Heart right ventricle (tissue), 16 donors: ENCODE measurements around the gene CCDC116. TPM values are rescaled to one million over a fixed set of nuclear protein-coding genes. Genes with fewer than 3 reads are reported as not detected.
"Not testable (repeated sequence)": the region's sequence is repeated elsewhere in the genome, so short reads cannot be mapped to it uniquely, and the experiment has no call there.

ENCODE experiments used
- ATAC-seq, 8 donors: fragments of 200-7000 bp; cut with Tn5 transposase; one replicate each; pipeline ENCODE4 v1.9.1; 2020; ENCODE audit warnings: mild to moderate bottlenecking in 8 of 8, moderate library complexity in 8 of 8, moderate number of reproducible peaks in 1 of 8
- DNase-seq, 2 donors: peaks; one replicate each; pipeline ENCODE4 v3.0.0-alpha.2; 2020
- H3K27ac ChIP-seq, 10 donors: fragments of 200-600 bp; sonication (generic) in 2 of 10; one replicate each; pipeline versions ENCODE4 v1.5.0 to v1.8.0; 2020 to 2022; ENCODE audit warnings: mild to moderate bottlenecking in 3 of 10
- H3K27me3 ChIP-seq, 7 donors: fragments of 200-600 bp; one replicate each; pipeline ENCODE4 v1.8.0; 2021 to 2022; ENCODE audit warnings: mild to moderate bottlenecking in 2 of 7
- H3K36me3 ChIP-seq, 9 donors: fragments of 200-600 bp; sonication (generic) in 1 of 9; one replicate each; pipeline versions ENCODE4 v1.5.0 to v1.8.0; 2020 to 2022; ENCODE audit warnings: mild to moderate bottlenecking in 2 of 9
- H3K4me1 ChIP-seq, 9 donors: fragments of 200-600 bp; sonication (generic) in 1 of 9; one replicate each; pipeline versions ENCODE4 v1.5.0 to v1.8.0; 2020 to 2022; ENCODE audit warnings: mild to moderate bottlenecking in 4 of 9
- H3K4me3 ChIP-seq, 10 donors: fragments of 200-600 bp; sonication (generic) in 2 of 10; one replicate each; pipeline versions ENCODE4 v1.5.0 to v1.8.0; 2020 to 2022; ENCODE audit warnings: mild to moderate bottlenecking in 7 of 10, moderate library complexity in 2 of 10
- H3K9me3 ChIP-seq, 11 donors: fragments of 200-600 bp in 10 of 11; sonication (generic) in 2 of 11; one replicate each; pipeline versions ENCODE4 v1.5.0 to v1.8.0; 2013 to 2022; ENCODE audit warnings: mild to moderate bottlenecking in 2 of 11, control low read depth in 1 of 11, moderate library complexity in 1 of 11
- whole genome bisulfite sequencing, 2 donors: extraction: QIAGEN DNeasy Blood & Tissue Kit; methylation state at CpG; one replicate each; pipeline ENCODE4 v1.1.7; 2013; ENCODE audit warnings: inconsistent platforms in 1 of 2; 5-methylcytosine and 5-hydroxymethylcytosine counted together
- intact Hi-C, 10 donors: fragments of 100-400 bp; cut with DNase I; formaldehyde crosslinking; loops; one replicate each; pipeline versions ENCODE4 v1.11.1 to v1.14.2; 2022
- polyA plus RNA-seq, 2 donors: library from polyadenylated mRNA; stranded (reverse); fragments of 200-250 nt; gene quantifications; one replicate each; pipeline ENCODE4 v1.2.3, GENCODE V29; 2013
- total RNA-seq, 10 donors: library from RNA; stranded (reverse); fragmentation: NEBNext Ultra II Directional in 3 of 10; extraction: Animal tissue kit (Norgen Biotek cat#: 25700) in 3 of 10; gene quantifications; one replicate each; pipeline versions ENCODE4 v1.2.1 to v1.2.4, GENCODE V29; 2021 to 2023
- TF ChIP-seq, protein P1 (sequence below), 9 donors: fragments of 200-600 bp; sonication (generic) in 2 of 9; IDR thresholded peaks; one replicate each; pipeline versions ENCODE4 v1.5.0 to v1.8.0; 2021 to 2022; ENCODE audit warnings: antibody characterized with exemption in 9 of 9, mild to moderate bottlenecking in 5 of 9, moderate library complexity in 1 of 9
- donor health status: Arrhythmogenic right ventricular cardiomyopathy.
- donor health status: ischemic (EF 13 %, LVEDD 7.1; RV severe dilation, severe dysfunction).
- donor health status: healthy with polysubstance abuse.
- donor health status: DM: no; HTN: yes; CAD: no.
- donor health status: DM: no; HTN: no; CAD: no.
- donor health status: ischemic (EF 25% LVEDD 6.9; RV normal size, moderate dysfunction).
- donor health status: ischemic (EF 25% LVEDD 5.7; RV mildly dilated, moderate dysfunction).
- donor health status: healthy.
- donor health status: DM: yes; HTN: yes; CAD: no.
- donor health status: Ischemic cardiomyopathy.
- donor health status: ischemic (EF 35%, LVEDD 5.7; RV mildly dilated, moderate dysfunction).
- donor health status: nonischemic (EF 11% LVEDD 7.7; RV severe dilation, severe dysfunction).
- donor health status: DM: yes; HTN: yes; CAD: no.
- donor health status: PGD.
- donor health status: ischemic (EF 29% LVEDD 5.4; RV normal size, mild dysfunction).
- donor health status: nonischemic (EF 23%, LVEDD 6.1; RV moderate dilation, normal function).

Gene CCDC116
- total and polyA plus RNA-seq, 12 donors, result 0.11 to 1.2 (median 0.28) TPM; not detected in 4

DNA sequence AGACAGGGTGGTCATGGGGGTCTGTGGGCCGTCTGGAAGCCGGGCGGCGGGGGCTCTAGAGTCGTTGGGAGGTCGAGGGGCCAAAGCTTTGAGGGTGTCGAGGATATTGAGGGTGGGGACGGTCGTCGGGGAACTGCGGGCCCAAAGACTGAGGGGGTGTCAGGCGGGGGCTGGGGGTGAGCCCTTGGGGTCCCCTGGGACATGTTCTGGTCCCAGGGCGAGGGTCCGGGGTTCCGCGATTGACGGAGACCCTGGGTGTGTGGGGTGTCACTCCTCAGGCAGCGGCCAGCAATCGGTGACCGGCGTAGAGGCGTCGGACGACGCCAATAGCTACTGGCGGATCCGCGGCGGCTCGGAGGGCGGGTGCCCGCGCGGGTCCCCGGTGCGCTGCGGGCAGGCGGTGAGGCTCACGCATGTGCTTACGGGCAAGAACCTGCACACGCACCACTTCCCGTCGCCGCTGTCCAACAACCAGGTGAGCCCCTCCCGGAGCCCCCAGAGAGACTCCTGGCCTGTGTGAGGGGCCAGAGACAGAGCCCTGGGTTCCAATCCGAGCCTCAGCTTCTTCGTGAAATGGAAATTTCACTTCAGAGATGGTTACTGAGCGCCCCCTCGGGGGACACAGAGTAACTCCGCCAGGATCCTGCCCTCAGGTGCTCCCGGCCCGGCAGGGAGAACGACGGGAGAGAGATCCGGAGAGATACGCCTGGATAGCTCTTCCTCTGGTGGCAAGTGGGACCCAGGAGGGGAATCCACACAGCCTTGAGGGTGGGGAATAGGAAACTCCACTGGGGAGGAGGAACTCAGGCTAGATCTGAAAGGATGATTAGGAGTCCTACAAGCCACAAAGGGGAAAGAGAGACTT, 10.3 kb downstream of the CCDC116 start:
- Histone ChIP-seq H3K27me3 (no peaks in the 10 kb centered on the region), H3K4me1 (peaks cover 0 to 34% (median 29%) of the 10 kb centered on the region in 9 donors), H3K27ac (peak overlapping the region in 9 of 10 donors; percentile 54 to 82 (median 64)), H3K4me3 (peak overlapping the region; percentile 51 to 91 (median 80)), H3K9me3 (no peaks in the 10 kb centered on the region), H3K36me3 (peaks cover 0 to 23% (median 0%) of the 10 kb centered on the region in 9 donors)
- TF ChIP-seq, protein P1, sequence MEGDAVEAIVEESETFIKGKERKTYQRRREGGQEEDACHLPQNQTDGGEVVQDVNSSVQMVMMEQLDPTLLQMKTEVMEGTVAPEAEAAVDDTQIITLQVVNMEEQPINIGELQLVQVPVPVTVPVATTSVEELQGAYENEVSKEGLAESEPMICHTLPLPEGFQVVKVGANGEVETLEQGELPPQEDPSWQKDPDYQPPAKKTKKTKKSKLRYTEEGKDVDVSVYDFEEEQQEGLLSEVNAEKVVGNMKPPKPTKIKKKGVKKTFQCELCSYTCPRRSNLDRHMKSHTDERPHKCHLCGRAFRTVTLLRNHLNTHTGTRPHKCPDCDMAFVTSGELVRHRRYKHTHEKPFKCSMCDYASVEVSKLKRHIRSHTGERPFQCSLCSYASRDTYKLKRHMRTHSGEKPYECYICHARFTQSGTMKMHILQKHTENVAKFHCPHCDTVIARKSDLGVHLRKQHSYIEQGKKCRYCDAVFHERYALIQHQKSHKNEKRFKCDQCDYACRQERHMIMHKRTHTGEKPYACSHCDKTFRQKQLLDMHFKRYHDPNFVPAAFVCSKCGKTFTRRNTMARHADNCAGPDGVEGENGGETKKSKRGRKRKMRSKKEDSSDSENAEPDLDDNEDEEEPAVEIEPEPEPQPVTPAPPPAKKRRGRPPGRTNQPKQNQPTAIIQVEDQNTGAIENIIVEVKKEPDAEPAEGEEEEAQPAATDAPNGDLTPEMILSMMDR (IDR thresholded peaks at IDR 0.05), result peak in 8 of 9 donors; percentile 6 to 61 (median 51)
- 2% methylated on average over 56 of the region's 56 CpGs for WGBS, 2 donors
- ATAC-seq (peak in 1 of 8 donors; percentile 4), DNase-seq (peak in 1 of 2 donors; percentile 30)
- intact Hi-C loops, result loop anchor here in 1 of 10 donors (1.0 kb wide), 1 partner anchor 13 kb away; the partner anchor contains the start of gene YDJC

DNA sequence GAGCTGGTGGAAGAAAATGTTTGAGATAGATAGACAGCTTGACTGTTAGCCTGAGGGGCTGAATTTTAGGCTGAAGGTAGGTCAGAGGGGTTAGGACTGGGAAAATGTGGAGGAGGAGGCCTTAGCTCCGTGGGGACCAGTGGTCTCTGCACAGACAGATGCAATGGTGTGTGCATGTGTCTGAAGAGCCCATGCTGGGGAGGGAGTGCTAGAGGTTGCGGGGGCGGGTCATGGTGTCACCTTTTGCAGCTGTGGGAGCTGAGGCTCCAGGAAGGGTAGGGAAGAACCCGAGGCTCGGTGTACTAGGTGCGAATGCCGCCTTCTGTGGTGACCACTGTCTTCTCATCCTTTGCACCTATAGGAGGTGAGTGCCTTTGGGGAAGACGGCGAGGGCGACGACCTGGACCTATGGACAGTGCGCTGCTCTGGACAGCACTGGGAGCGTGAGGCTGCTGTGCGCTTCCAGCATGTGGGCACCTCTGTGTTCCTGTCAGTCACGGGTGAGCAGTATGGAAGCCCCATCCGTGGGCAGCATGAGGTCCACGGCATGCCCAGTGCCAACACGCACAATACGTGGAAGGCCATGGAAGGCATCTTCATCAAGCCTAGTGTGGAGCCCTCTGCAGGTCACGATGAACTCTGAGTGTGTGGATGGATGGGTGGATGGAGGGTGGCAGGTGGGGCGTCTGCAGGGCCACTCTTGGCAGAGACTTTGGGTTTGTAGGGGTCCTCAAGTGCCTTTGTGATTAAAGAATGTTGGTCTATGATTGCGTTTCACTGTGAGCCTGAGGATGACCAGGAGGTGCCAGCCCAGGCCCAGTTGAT, 11.2 kb downstream of the CCDC116 start:
- Histone ChIP-seq H3K36me3 (peaks cover 0 to 30% (median 0%) of the 10 kb centered on the region in 9 donors), H3K27ac (no peak overlapping the region), H3K9me3 (no peaks in the 10 kb centered on the region), H3K4me1 (peaks cover 0 to 34% (median 29%) of the 10 kb centered on the region in 9 donors), H3K4me3 (peak overlapping the region in 2 of 10 donors; percentile 89 to 91), H3K27me3 (no peaks in the 10 kb centered on the region)
- DNase-seq, result no peak
- 89 to 90% methylated on average over 22 of the region's 22 CpGs for WGBS, 2 donors
- ATAC-seq, result no peak
- TF ChIP-seq, protein P1 (IDR thresholded peaks at IDR 0.05), result no peak
- intact Hi-C loops, result no loop called here

GRCh38 chr22:21645513-21645912, 13.0 kb downstream of the CCDC116 start:
- H3K27me3 ChIP-seq, ATAC-seq, H3K9me3 ChIP-seq, DNase-seq, H3K27ac ChIP-seq, H3K4me3 ChIP-seq, intact Hi-C loops: not testable (repeated sequence)
- Histone ChIP-seq H3K36me3 (peaks cover 0 to 39% (median 0%) of the 10 kb centered on the region in 9 donors), H3K4me1 (peaks cover 0 to 38% (median 29%) of the 10 kb centered on the region in 9 donors)
- WGBS, 2 donors, result 94% methylated on average over 6 of the region's 6 CpGs

GRCh38 chr22:21646608-21647590, 14.3 kb downstream of the CCDC116 start:
- peak; percentile 56 to 78 for DNase-seq

More at GRCh38 chr22:21646608-21647590, 14.3 kb downstream of the CCDC116 start:
- TF ChIP-seq, protein P1 (IDR thresholded peaks at IDR 0.05), result peak; percentile 63 to 91 (median 87)
- no peaks in the 10 kb centered on the region for H3K9me3 ChIP-seq
- no peak overlapping the region for H3K27ac ChIP-seq
- no peaks in the 10 kb centered on the region for H3K27me3 ChIP-seq
- H3K4me3 ChIP-seq, result no peak overlapping the region
- peaks cover 5 to 42% (median 33%) of the 10 kb centered on the region in 9 donors for H3K4me1 ChIP-seq
- peak in 6 of 8 donors; percentile 8 to 38 (median 29) for ATAC-seq
- intact Hi-C loops, result no loop called here
- peaks cover 0 to 39% (median 0%) of the 10 kb centered on the region in 9 donors for H3K36me3 ChIP-seq
- WGBS, 2 donors, result 44 to 47% methylated on average over 14 of the region's 14 CpGs
